Measurements from ENCODE around the gene NFX1.

NFX1 gene

DNA sequence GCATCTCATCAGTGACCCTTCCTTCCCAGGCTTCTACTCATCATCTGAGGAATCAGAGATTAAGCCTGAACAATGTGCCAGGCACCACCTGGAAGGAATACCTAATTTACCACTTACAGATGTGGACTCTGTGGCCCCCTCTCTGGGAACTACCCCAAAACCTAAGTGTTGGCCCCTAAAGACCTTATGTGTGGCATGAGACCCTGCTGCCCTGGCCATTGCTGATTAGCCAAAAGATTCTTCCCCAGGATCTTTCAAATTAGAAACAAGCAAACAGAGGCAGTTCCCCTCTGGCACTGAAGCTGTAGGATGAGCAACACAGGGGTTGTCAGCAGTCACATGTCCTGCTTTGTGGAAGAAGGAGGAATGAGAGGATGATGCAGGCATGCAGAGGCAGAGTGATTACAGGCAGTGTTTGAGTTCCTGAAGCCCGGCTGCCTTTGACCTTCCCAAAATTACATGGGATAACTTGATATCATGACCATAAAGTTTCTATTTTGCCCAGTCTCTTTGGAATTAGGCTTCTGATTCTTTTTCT lies 39.8 kb upstream of the NFX1 start:
- Histone ChIP-seq H3K27ac (replicated peaks) (no peak overlapping the region), H3K4me3 (replicated peaks; ENCODE audit: insufficient read depth, low read length) (no peak overlapping the region), H3K27me3 (ENCODE audit: insufficient read depth, poor library complexity, severe bottlenecking) (no peaks in the 10 kb centered on the region)
- no peak for DNase-seq (ENCODE audit: low read depth in 1 of 2, low spot score in 1 of 2)
- no peak for TF ChIP-seq GABPA (IDR thresholded peaks at IDR 0.05; ENCODE audit: low read depth)

DNA sequence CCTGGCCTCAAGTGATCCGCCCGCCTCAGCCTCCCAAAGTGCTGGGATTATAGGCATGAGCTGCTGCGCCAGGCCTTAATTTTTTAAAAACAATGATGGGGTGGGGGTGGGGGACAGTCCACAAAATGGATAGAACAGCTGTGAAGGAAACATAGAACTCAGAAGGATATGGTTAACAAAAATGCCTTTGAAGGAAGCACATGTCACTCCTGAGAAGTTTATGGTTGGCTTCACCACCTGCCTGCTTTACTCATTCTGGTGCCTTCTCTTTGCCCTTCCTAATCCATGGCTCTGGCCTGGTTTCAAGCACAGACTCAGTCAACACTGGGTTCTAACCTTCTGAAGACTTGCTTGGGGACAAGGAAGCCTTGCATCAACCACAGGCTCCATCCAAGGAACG lies 36.1 kb upstream of the NFX1 start:
- H3K27ac ChIP-seq (replicated peaks), result no peak overlapping the region
- no peaks in the 10 kb centered on the region for H3K27me3 ChIP-seq (ENCODE audit: insufficient read depth, poor library complexity, severe bottlenecking)
- no peak for TF ChIP-seq POLR2AphosphoS5 (IDR thresholded peaks at IDR 0.05; ENCODE audit: low read depth)
- TF ChIP-seq, protein P1, sequence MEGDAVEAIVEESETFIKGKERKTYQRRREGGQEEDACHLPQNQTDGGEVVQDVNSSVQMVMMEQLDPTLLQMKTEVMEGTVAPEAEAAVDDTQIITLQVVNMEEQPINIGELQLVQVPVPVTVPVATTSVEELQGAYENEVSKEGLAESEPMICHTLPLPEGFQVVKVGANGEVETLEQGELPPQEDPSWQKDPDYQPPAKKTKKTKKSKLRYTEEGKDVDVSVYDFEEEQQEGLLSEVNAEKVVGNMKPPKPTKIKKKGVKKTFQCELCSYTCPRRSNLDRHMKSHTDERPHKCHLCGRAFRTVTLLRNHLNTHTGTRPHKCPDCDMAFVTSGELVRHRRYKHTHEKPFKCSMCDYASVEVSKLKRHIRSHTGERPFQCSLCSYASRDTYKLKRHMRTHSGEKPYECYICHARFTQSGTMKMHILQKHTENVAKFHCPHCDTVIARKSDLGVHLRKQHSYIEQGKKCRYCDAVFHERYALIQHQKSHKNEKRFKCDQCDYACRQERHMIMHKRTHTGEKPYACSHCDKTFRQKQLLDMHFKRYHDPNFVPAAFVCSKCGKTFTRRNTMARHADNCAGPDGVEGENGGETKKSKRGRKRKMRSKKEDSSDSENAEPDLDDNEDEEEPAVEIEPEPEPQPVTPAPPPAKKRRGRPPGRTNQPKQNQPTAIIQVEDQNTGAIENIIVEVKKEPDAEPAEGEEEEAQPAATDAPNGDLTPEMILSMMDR (IDR thresholded peaks at IDR 0.05; ENCODE audit: insufficient read depth, low read length), result no peak
- no peak for TF ChIP-seq SPI1 (IDR thresholded peaks at IDR 0.05; ENCODE audit: borderline replicate concordance, low read depth)
- TF ChIP-seq, protein P2, sequence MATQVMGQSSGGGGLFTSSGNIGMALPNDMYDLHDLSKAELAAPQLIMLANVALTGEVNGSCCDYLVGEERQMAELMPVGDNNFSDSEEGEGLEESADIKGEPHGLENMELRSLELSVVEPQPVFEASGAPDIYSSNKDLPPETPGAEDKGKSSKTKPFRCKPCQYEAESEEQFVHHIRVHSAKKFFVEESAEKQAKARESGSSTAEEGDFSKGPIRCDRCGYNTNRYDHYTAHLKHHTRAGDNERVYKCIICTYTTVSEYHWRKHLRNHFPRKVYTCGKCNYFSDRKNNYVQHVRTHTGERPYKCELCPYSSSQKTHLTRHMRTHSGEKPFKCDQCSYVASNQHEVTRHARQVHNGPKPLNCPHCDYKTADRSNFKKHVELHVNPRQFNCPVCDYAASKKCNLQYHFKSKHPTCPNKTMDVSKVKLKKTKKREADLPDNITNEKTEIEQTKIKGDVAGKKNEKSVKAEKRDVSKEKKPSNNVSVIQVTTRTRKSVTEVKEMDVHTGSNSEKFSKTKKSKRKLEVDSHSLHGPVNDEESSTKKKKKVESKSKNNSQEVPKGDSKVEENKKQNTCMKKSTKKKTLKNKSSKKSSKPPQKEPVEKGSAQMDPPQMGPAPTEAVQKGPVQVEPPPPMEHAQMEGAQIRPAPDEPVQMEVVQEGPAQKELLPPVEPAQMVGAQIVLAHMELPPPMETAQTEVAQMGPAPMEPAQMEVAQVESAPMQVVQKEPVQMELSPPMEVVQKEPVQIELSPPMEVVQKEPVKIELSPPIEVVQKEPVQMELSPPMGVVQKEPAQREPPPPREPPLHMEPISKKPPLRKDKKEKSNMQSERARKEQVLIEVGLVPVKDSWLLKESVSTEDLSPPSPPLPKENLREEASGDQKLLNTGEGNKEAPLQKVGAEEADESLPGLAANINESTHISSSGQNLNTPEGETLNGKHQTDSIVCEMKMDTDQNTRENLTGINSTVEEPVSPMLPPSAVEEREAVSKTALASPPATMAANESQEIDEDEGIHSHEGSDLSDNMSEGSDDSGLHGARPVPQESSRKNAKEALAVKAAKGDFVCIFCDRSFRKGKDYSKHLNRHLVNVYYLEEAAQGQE (IDR thresholded peaks at IDR 0.05; ENCODE audit: insufficient replicate concordance, low read depth), result no peak
- no peak for DNase-seq (ENCODE audit: low read depth in 1 of 2, low spot score in 1 of 2)
- no peak overlapping the region for H3K4me3 ChIP-seq (replicated peaks; ENCODE audit: insufficient read depth, low read length)

DNA sequence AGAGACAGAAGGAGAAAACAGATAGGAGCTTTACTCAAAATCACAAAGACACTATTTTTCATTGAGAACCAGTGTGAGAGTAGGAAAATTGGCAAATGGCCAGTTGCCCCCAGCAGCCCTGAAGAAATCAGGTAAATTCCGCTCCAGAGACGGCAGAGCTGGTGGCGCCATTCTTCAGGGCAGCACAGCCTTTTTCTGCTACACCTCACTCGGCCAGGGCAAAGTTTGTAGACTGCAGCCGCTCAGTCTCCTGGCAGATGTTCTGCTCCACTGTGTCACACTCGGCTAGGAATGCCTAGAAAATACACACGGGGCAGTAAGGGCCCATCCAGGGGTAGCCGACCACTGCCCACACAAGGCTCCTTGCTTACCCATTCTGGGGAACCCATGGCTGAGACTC lies 35.3 kb upstream of the NFX1 start:
- H3K4me3 ChIP-seq (replicated peaks; ENCODE audit: insufficient read depth, low read length), result no peak overlapping the region
- TF ChIP-seq SPI1 (IDR thresholded peaks at IDR 0.05; ENCODE audit: borderline replicate concordance, low read depth) (no peak), POLR2AphosphoS5 (IDR thresholded peaks at IDR 0.05; ENCODE audit: low read depth) (no peak), GABPA (IDR thresholded peaks at IDR 0.05; ENCODE audit: low read depth) (no peak)
- TF ChIP-seq, protein P1 (IDR thresholded peaks at IDR 0.05; ENCODE audit: insufficient read depth, low read length), result no peak
- TF ChIP-seq, protein P2 (IDR thresholded peaks at IDR 0.05; ENCODE audit: insufficient replicate concordance, low read depth), result no peak
- H3K27me3 ChIP-seq (ENCODE audit: insufficient read depth, poor library complexity, severe bottlenecking), result no peaks in the 10 kb centered on the region
- DNase-seq (ENCODE audit: low read depth in 1 of 2, low spot score in 1 of 2), result no peak
- no peak overlapping the region for H3K27ac ChIP-seq (replicated peaks)

DNA sequence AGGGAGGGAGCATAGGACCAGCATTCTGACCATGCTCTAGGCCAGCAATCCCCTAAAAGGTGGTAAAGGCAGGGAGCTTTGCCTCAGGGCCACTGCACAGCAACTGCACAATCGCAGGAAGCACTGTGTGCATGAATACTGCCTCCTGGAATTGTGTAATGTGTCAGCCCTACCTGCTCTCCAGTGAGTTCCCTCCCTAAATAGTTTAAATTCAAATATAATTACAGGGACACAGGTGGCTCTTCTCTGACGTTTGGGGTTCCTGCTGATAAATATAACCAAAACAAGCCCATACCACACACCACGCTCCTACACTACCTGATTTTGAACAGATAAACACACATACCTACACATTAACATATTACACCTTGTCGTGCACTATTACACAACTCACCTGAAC lies 34.8 kb upstream of the NFX1 start:
- no peak overlapping the region for H3K27ac ChIP-seq (replicated peaks)
- no peak for DNase-seq (ENCODE audit: low read depth in 1 of 2, low spot score in 1 of 2)
- no peak overlapping the region for H3K4me3 ChIP-seq (replicated peaks; ENCODE audit: insufficient read depth, low read length)
- H3K27me3 ChIP-seq (ENCODE audit: insufficient read depth, poor library complexity, severe bottlenecking), result no peaks in the 10 kb centered on the region
- TF ChIP-seq SPI1 (IDR thresholded peaks at IDR 0.05; ENCODE audit: borderline replicate concordance, low read depth), result no peak
- TF ChIP-seq, protein P2 (IDR thresholded peaks at IDR 0.05; ENCODE audit: insufficient replicate concordance, low read depth), result no peak
- TF ChIP-seq GABPA (IDR thresholded peaks at IDR 0.05; ENCODE audit: low read depth), result no peak
- no peak for TF ChIP-seq POLR2AphosphoS5 (IDR thresholded peaks at IDR 0.05; ENCODE audit: low read depth)
- TF ChIP-seq, protein P1 (IDR thresholded peaks at IDR 0.05; ENCODE audit: insufficient read depth, low read length), result no peak

Data from HL-60 (cell line).